ENCODE measurements around the gene BAAT.
"Not testable (repeated sequence)": the region's sequence is repeated elsewhere in the genome, so short reads cannot be mapped to it uniquely, and the experiment has no call there.

The BAAT gene

GRCh38 chr9:101384873-101385536 is at the start of gene BAAT:
Gene BAAT, minus strand, starts transcription at chr9:101385006. Its CDS starts 13,602 bp downstream, at chr9:101371404.
- DNase-seq: not testable (repeated sequence)

- no peak for DNase-seq
Observed at GRCh38 chr9:101433229-101433628, 48.4 kb upstream of the BAAT start.

GRCh38 chr9:101432740-101433139 is 47.9 kb upstream of the BAAT start:
- no peak for DNase-seq

- DNase-seq: no peak
Observed at GRCh38 chr9:101432171-101432570, 47.4 kb upstream of the BAAT start.

GRCh38 chr9:101429736-101430135 is 44.9 kb upstream of the BAAT start:
- DNase-seq: no peak

GRCh38 chr9:101428909-101429308 is 44.1 kb upstream of the BAAT start:
- no peak for DNase-seq

GRCh38 chr9:101427957-101428655 is 43.3 kb upstream of the BAAT start:
- DNase-seq: no peak

GRCh38 chr9:101427358-101427757 is 42.6 kb upstream of the BAAT start:
- no peak for DNase-seq

- no peak for DNase-seq
Observed at GRCh38 chr9:101421653-101422065, 36.9 kb upstream of the BAAT start.

- DNase-seq: no peak
Observed at GRCh38 chr9:101419863-101420262, 35.1 kb upstream of the BAAT start.

- DNase-seq: no peak
Observed at GRCh38 chr9:101418518-101419430, 34.0 kb upstream of the BAAT start.

GRCh38 chr9:101417977-101418376 is 33.2 kb upstream of the BAAT start:
- DNase-seq: no peak

GRCh38 chr9:101417389-101417788 is 32.6 kb upstream of the BAAT start:
- DNase-seq: no peak

GRCh38 chr9:101415578-101415977 is 30.8 kb upstream of the BAAT start:
- no peak for DNase-seq

- no peak for DNase-seq
Observed at GRCh38 chr9:101414839-101415238, 30.0 kb upstream of the BAAT start.

GRCh38 chr9:101409079-101409477 is 24.3 kb upstream of the BAAT start:
- DNase-seq: no peak

GRCh38 chr9:101408374-101409078 is 23.7 kb upstream of the BAAT start:
- DNase-seq: no peak

GRCh38 chr9:101403516-101404285 is 18.9 kb upstream of the BAAT start:
- no peak for DNase-seq

- no peak for DNase-seq
Observed at GRCh38 chr9:101400120-101400519, 15.3 kb upstream of the BAAT start.

GRCh38 chr9:101399643-101399970 is 14.8 kb upstream of the BAAT start:
- no peak for DNase-seq

- no peak for DNase-seq
Observed at GRCh38 chr9:101398930-101399642, 14.3 kb upstream of the BAAT start.
